Heart left ventricle (tissue), 13 donors: ENCODE results near the gene NPIPA8.
"Not testable (repeated sequence)": the region's sequence is repeated elsewhere in the genome, so short reads cannot be mapped to it uniquely, and the experiment has no call there.

Source experiments
- CTCF ChIP-seq, 12 donors: fragments of 200-600 bp; sonication (generic) in 4 of 12; IDR thresholded peaks; one replicate each; pipeline versions ENCODE4 v1.5.0 to v1.8.0; 2018 to 2022; ENCODE audit warnings: antibody characterized with exemption in 12 of 12, mild to moderate bottlenecking in 5 of 12
- POLR2A ChIP-seq, 2 donors: fragments of 450-650 bp; IDR thresholded peaks; one replicate each; pipeline ENCODE4 v1.6.1; 2017; ENCODE audit warnings: antibody characterized with exemption in 2 of 2, mild to moderate bottlenecking in 2 of 2, moderate library complexity in 2 of 2
- donor health status: ischemic (EF 13 %, LVEDD 7.1; RV severe dilation, severe dysfunction).
- donor health status: DM: no; HTN: yes; CAD: no.
- donor health status: DM: no; HTN: no; CAD: no.
- donor health status: ischemic (EF 25% LVEDD 6.9; RV normal size, moderate dysfunction).
- donor health status: ischemic (EF 25% LVEDD 5.7; RV mildly dilated, moderate dysfunction).
- donor health status: ischemic (EF 35%, LVEDD 5.7; RV mildly dilated, moderate dysfunction).
- donor health status: nonischemic (EF 11% LVEDD 7.7; RV severe dilation, severe dysfunction).
- donor health status: DM: yes; HTN: yes; CAD: no.
- donor health status: PGD.
- donor health status: ischemic (EF 29% LVEDD 5.4; RV normal size, mild dysfunction).
- donor health status: nonischemic (EF 23%, LVEDD 6.1; RV moderate dilation, normal function).

DNA sequence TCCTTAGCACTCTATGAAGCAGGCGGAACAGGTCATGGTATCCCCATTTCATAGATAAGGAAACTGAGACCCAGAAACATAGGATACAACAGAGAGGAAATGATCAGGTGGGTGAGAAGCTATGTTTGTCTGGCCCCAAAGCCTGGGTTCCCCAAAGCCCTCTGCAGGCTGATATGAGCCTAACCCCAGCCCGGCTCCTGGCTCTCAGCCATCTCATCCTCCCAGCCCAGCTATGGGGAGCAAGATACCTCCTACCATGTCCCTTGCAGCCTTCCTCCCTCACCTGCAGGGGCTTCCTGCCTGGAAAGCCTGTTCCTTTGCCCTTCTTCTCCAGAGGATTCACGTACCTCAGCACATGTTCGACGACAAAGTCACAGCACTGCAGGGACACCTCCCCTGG, 30.5 kb downstream of the NPIPA8 start:
- TF ChIP-seq CTCF, POLR2A (IDR thresholded peaks at IDR 0.05): not testable (repeated sequence)
